ENCODE results near the gene SH3PXD2A.
"Not testable (repeated sequence)": the region's sequence is repeated elsewhere in the genome, so short reads cannot be mapped to it uniquely, and the experiment has no call there.

- not testable (repeated sequence) for TF ChIP-seq CTCF, POLR2A (IDR thresholded peaks at IDR 0.05)
Observed at GRCh38 chr10:103813312-103813711, 42.1 kb downstream of the SH3PXD2A start.

Measured in adrenal gland (tissue), 5 donors.